ENCODE data around the gene DNASE2. TPM values are rescaled to one million over a fixed set of nuclear protein-coding genes. Genes with fewer than 3 reads are reported as not detected.

DNASE2 gene
- total and polyA plus RNA-seq, 7 donors: 5.5 to 23.0 (median 9.7) TPM

DNA sequence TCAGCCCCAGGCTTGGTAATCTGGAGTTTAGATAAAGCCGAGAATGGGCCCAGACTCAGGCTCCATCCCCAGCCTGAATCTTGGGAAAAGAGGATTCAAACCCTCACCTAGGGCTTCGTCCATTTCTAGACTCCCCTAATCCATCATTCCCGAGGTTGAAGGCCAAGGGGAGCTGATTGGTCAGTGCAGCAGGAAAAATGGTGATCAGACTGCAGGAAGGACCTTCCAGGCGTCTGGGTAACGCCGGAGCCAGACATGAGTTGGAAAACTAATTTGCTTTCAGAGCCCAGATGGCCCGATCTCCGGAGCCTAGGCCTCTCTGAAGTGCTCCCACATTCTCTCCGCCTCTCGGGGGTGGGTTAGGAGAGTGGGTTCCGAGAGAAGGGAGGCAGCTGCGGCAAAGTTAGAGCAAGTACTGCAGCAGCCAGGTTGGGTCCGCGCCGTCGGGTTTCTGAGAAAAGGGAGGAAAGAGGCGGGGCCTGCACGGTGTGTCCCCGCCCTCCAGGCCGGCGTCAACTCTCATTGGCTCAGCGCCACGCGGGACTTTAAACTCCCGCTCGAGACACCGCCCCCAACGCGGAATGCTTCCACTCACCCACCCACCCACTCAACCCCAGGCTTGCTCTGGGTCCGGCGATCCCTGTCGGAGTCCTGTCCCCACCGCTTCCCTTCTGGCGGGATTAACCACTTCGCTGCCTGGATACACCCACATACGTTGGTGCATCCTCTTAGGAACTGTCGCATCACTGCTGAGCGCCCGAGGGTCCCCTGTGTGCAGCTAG is 46.1 kb downstream of the DNASE2 start:
- TF ChIP-seq, protein P1, sequence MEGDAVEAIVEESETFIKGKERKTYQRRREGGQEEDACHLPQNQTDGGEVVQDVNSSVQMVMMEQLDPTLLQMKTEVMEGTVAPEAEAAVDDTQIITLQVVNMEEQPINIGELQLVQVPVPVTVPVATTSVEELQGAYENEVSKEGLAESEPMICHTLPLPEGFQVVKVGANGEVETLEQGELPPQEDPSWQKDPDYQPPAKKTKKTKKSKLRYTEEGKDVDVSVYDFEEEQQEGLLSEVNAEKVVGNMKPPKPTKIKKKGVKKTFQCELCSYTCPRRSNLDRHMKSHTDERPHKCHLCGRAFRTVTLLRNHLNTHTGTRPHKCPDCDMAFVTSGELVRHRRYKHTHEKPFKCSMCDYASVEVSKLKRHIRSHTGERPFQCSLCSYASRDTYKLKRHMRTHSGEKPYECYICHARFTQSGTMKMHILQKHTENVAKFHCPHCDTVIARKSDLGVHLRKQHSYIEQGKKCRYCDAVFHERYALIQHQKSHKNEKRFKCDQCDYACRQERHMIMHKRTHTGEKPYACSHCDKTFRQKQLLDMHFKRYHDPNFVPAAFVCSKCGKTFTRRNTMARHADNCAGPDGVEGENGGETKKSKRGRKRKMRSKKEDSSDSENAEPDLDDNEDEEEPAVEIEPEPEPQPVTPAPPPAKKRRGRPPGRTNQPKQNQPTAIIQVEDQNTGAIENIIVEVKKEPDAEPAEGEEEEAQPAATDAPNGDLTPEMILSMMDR (IDR thresholded peaks at IDR 0.05): no peak
- no peak overlapping the region for H3K4me3 ChIP-seq
- no peaks in the 10 kb centered on the region for H3K9me3 ChIP-seq
- WGBS, 3 donors: 4 to 6% (median 5%) methylated on average over 34 to 39 of the region's 39 CpGs
- peaks cover 0 to 95% (median 56%) of the 10 kb centered on the region in 3 donors for H3K27me3 ChIP-seq (ENCODE audit: insufficient read depth in 3 of 3, low read length in 2 of 3)
- intact Hi-C loops (cut with DNase I): no loop called here
- H3K36me3 ChIP-seq (ENCODE audit: insufficient read depth in 1 of 2, low read depth in 1 of 2): no peaks in the 10 kb centered on the region
- ATAC-seq: peak in 1 of 4 donors; percentile 29
- H3K27ac ChIP-seq: no peak overlapping the region
- no peaks in the 10 kb centered on the region for H3K4me1 ChIP-seq
- peak in 1 of 2 donors; percentile 57 for DNase-seq

DNA sequence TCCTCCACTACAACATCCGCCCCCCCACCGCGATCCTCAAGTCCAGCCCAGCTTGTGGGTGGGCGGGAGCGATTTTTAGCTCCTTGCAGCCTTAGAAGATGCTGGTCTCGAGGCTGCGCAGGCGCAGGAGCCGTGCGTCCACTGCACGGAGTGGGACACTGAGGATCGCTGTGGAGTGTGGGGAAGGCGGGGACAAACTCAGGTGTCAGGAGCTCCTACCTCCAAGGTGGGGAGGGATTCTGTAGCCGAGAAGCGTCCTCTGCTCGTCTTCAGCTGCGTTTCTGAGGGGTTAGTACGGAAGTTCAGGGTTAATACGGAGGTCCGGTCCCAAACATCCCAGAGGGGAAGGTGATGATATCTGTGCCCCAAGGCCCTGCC is 46.7 kb downstream of the DNASE2 start, which contains the start of gene RTBDN:
RTBDN (minus strand) TSS at position 14 of the 378 bp plus-strand sequence. CDS start 4,600 bp downstream, outside the sequence.
- intact Hi-C loops (cut with DNase I): no loop called here
- no peak for ATAC-seq
- Histone ChIP-seq H3K9me3 (no peaks in the 10 kb centered on the region), H3K4me3 (peak within 1 kb of the TSS; percentile 56), H3K27me3 (ENCODE audit: insufficient read depth in 3 of 3, low read length in 2 of 3) (peaks cover 0 to 95% (median 56%) of the 10 kb centered on the region in 3 donors), H3K27ac (no peak within 1 kb of the TSS), H3K4me1 (no peaks in the 10 kb centered on the region), H3K36me3 (ENCODE audit: insufficient read depth in 1 of 2, low read depth in 1 of 2) (no peaks in the 10 kb centered on the region)
- TF ChIP-seq, protein P1 (IDR thresholded peaks at IDR 0.05): no peak
- 5 to 6% (median 6%) methylated on average over 20 of the region's 20 CpGs for WGBS, 3 donors
- peak in 1 of 2 donors; percentile 12 for DNase-seq

DNA sequence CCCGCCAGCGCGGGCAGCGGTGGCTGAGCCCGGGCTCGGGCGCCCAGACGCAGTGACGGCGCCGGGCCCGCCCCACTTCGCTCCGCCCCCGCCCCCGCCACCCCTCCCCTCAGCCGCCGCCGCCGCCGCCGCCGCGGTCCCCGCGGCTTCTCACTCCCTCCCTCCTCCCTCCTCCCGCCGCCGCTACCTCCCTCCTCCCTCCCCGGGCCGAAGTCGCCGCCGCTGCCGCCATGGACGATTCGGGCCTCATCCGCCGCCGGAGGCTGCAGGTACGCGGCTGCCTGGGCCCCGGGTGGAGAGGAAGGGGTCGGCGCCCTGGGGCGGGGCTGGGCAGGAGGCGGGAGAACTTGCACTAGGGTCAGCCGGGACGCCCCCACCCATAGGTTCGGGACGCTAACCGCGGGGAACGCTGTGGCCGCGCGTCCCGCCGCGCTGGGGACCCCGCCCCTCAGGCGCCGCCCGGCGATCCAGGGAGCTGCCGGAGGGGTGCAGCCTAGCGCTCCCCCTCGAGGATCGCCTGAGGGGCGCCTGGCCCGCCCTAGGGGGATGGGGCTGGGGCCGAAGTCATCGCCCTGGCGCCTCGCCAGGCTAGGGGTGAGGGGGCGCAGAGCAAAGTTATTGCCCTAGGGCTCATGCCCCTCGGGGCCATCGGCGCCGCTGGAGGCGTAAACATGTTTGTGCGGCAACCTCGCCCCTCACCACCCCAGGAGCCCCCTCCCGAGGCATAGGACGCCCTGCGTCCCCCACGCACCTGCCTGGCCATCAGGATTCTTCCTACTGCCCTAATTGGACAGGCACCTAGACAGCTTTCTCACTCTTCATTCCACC is 47.3 kb downstream of the DNASE2 start:
- no peak for DNase-seq
- Histone ChIP-seq H3K4me1 (no peaks in the 10 kb centered on the region), H3K4me3 (peak overlapping the region; percentile 56), H3K36me3 (ENCODE audit: insufficient read depth in 1 of 2, low read depth in 1 of 2) (no peaks in the 10 kb centered on the region), H3K9me3 (no peaks in the 10 kb centered on the region), H3K27ac (no peak overlapping the region), H3K27me3 (ENCODE audit: insufficient read depth in 3 of 3, low read length in 2 of 3) (peaks cover 0 to 94% (median 54%) of the 10 kb centered on the region in 3 donors)
- TF ChIP-seq, protein P1 (IDR thresholded peaks at IDR 0.05): no peak
- intact Hi-C loops (cut with DNase I): no loop called here
- WGBS, 3 donors: 0 to 1% (median 1%) methylated on average over 26 to 85 of the region's 87 CpGs
- ATAC-seq: peak in 3 of 4 donors; percentile 26 to 45 (median 30)

DNA sequence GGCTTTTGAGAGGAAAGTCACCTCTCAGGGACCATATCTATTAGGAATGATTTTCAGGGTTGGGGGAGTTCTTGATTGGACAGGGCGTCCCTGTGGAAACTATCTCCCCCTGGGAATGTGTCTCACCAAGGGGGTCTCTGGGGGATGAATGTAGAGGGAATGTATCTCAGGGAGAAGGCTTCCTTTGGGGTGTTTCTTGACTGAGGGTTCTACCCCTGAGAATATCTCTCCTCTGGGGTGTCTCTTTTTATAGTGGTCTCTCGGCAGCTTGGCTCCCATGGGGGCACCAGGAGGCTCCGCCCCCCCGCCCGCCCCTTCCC is 47.9 kb downstream of the DNASE2 start:
- Histone ChIP-seq H3K27me3 (ENCODE audit: insufficient read depth in 3 of 3, low read length in 2 of 3) (peaks cover 0 to 94% (median 48%) of the 10 kb centered on the region in 3 donors), H3K4me3 (peak overlapping the region; percentile 56), H3K4me1 (no peaks in the 10 kb centered on the region), H3K27ac (no peak overlapping the region), H3K36me3 (ENCODE audit: insufficient read depth in 1 of 2, low read depth in 1 of 2) (no peaks in the 10 kb centered on the region), H3K9me3 (no peaks in the 10 kb centered on the region)
- intact Hi-C loops (cut with DNase I): no loop called here
- no peak for ATAC-seq
- WGBS, 3 donors: 0 to 2% (median 1%) methylated on average over 2 to 4 of the region's 5 CpGs
- TF ChIP-seq, protein P1 (IDR thresholded peaks at IDR 0.05): no peak
- DNase-seq: no peak
